Measurements from ENCODE around the gene CRB1. TPM values are rescaled to one million over a fixed set of nuclear protein-coding genes. Genes with fewer than 3 reads are reported as not detected.

CRB1 gene
- total RNA-seq, 1 experiment from 2014 or later, result not detected

- H3K27me3 ChIP-seq (ENCODE audit: control insufficient read depth, insufficient read depth, low read length), result no peaks in the 10 kb centered on the region
- no peak for DNase-seq
- no peaks in the 10 kb centered on the region for H3K36me3 ChIP-seq (replicated peaks; ENCODE audit: control insufficient read depth, insufficient read depth, low read length)
- H3K4me3 ChIP-seq (ENCODE audit: insufficient read depth, low read depth, low read length), result no peak overlapping the region
These were observed 44.1 kb downstream of the CRB1 start for GRCh38 chr1:197312163-197312562.

DNA sequence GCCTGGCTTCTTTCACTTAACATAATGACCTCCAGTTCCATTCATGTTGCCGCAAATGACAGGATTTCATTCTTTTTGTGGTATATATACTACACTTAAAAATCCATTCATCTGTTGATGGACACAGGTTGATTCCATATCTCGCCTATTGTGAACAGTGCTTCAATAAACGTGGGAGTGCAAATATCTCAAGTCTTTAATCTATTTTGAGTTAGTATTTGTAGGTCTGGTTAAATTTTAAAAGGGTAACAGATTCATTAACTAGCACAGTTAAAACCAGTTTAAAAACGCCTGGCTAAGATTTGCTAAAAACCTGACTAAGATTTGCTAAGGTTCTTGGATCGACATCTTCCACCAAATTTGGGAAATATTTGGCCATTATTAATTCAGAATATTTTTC is 45.7 kb downstream of the CRB1 start:
- Histone ChIP-seq H3K27me3 (ENCODE audit: control insufficient read depth, insufficient read depth, low read length) (no peaks in the 10 kb centered on the region), H3K36me3 (replicated peaks; ENCODE audit: control insufficient read depth, insufficient read depth, low read length) (no peaks in the 10 kb centered on the region), H3K4me3 (ENCODE audit: insufficient read depth, low read depth, low read length) (no peak overlapping the region)
- DNase-seq, result no peak

DNA sequence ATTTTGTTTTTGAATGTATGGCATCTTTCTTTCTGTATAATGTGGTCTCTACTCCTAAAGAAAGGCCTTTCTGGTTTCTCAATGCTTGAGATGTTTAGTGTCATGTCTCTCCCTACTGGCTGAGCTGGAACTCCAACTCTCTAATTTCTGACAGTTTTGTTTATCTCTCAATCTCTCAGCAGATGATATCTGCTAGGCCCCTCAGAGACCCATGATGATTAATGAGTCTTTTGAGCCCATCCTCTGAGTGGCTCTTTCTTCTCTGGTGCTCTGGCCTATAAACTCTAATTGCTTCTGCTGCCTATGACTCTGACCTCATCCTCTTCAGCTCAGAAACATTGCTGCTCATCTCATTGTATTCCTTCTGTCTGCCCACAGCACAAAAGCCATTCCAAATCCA is 46.6 kb downstream of the CRB1 start:
- H3K4me3 ChIP-seq (ENCODE audit: insufficient read depth, low read depth, low read length), result no peak overlapping the region
- DNase-seq, result no peak
- H3K27me3 ChIP-seq (ENCODE audit: control insufficient read depth, insufficient read depth, low read length), result no peaks in the 10 kb centered on the region
- no peaks in the 10 kb centered on the region for H3K36me3 ChIP-seq (replicated peaks; ENCODE audit: control insufficient read depth, insufficient read depth, low read length)

DNA sequence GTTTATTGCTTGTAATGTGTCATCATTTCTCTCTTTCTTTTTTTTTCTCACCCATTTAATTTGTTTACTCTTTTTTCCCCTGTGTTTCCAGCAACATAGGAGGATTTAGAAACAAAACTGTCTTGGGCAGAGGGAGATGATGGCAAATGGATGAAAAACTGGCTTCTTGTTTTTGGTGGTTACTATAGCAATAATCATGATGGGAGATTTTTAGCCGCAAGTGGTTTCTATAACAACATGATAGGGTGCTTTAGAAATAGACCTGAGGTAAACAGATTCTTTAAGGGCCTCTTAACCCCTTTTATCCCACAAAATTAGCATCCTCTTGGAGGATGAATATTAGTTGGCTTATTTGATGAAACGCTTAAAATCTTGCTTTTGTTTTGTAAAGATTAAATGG is 51.6 kb downstream of the CRB1 start:
- Histone ChIP-seq H3K27me3 (ENCODE audit: control insufficient read depth, insufficient read depth, low read length) (no peaks in the 10 kb centered on the region), H3K36me3 (replicated peaks; ENCODE audit: control insufficient read depth, insufficient read depth, low read length) (no peaks in the 10 kb centered on the region), H3K4me3 (ENCODE audit: insufficient read depth, low read depth, low read length) (no peak overlapping the region)
- DNase-seq, result no peak

- no peak for DNase-seq
- no peak overlapping the region for H3K4me3 ChIP-seq (ENCODE audit: insufficient read depth, low read depth, low read length)
- H3K36me3 ChIP-seq (replicated peaks; ENCODE audit: control insufficient read depth, insufficient read depth, low read length), result no peaks in the 10 kb centered on the region
- H3K27me3 ChIP-seq (ENCODE audit: control insufficient read depth, insufficient read depth, low read length), result no peaks in the 10 kb centered on the region
These were observed 53.0 kb downstream of the CRB1 start for GRCh38 chr1:197320991-197321531.

DNA sequence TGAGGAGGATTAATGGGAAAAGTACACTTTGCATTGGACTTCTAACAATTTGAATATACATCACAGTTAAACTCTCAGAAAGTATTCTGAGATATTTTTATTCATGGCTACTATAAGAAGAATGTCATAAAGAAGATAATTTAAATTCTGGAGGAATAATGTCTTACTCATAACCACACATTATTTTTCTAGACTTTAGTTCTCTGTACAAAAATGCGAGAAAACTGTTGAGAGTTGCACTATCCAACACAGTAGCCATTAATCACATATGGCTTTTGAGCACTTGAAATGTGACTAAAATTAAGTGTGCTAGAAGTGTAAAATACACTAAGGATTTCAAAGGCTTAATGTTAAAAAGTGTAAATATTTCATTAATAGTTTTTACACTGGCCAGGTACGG is 53.8 kb downstream of the CRB1 start:
- Histone ChIP-seq H3K36me3 (replicated peaks; ENCODE audit: control insufficient read depth, insufficient read depth, low read length) (no peaks in the 10 kb centered on the region), H3K4me3 (ENCODE audit: insufficient read depth, low read depth, low read length) (no peak overlapping the region), H3K27me3 (ENCODE audit: control insufficient read depth, insufficient read depth, low read length) (no peaks in the 10 kb centered on the region)
- no peak for DNase-seq

DNA sequence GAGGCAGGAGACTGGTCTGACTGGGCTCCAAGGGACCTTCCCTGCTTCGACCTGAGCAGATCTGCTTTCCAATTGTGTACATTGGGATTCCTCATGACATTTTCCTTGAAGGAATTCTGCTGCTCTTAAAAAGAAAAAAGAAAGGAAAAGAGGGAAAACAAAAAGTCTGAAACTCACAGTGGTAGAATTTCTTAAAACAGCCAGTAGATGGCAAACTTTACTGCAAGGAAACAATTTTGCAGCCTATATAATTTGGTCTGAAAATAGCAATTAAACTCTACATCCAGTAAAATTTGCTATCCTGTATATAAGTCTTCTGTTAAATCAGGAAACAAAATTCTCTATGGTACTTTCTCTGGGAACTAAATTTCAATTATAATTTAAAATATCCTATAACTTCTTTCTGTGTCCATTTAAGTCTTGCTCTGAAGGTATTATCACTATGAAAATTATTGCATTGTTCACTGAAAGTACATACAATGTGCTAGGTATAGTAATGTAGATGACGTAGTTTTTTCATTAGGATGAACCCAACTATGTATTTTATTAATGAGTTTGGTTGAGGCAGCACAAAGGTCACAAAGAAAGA is 59.8 kb downstream of the CRB1 start:
- no peak overlapping the region for H3K4me3 ChIP-seq (ENCODE audit: insufficient read depth, low read depth, low read length)
- H3K36me3 ChIP-seq (replicated peaks; ENCODE audit: control insufficient read depth, insufficient read depth, low read length), result no peaks in the 10 kb centered on the region
- H3K27me3 ChIP-seq (ENCODE audit: control insufficient read depth, insufficient read depth, low read length), result no peaks in the 10 kb centered on the region
- DNase-seq, result no peak

GRCh38 chr1:197330213-197330612 is 62.2 kb downstream of the CRB1 start:
- Histone ChIP-seq H3K27me3 (ENCODE audit: control insufficient read depth, insufficient read depth, low read length) (no peaks in the 10 kb centered on the region), H3K4me3 (ENCODE audit: insufficient read depth, low read depth, low read length) (no peak overlapping the region), H3K36me3 (replicated peaks; ENCODE audit: control insufficient read depth, insufficient read depth, low read length) (no peaks in the 10 kb centered on the region)
- no peak for DNase-seq

DNA sequence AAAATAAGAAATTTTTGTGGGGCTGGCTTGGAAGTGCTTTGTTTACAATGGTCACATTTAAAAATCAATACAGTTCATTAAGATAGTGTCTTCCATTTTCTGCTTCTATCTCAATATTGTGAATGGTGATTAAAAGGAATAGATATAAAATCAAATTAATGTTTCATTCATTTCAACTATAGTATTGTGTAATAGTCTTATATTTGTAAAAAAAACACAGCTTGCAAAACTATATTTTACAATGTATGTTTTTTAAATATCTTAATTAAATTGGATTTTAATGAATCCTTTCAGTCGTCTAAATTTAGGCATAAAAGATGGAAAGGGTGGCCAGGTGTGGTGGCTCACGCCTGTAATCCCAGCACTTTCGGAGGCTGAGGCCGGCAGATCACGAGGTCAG is 63.5 kb downstream of the CRB1 start:
- DNase-seq, result no peak
- no peak overlapping the region for H3K4me3 ChIP-seq (ENCODE audit: insufficient read depth, low read depth, low read length)
- H3K36me3 ChIP-seq (replicated peaks; ENCODE audit: control insufficient read depth, insufficient read depth, low read length), result no peaks in the 10 kb centered on the region
- no peaks in the 10 kb centered on the region for H3K27me3 ChIP-seq (ENCODE audit: control insufficient read depth, insufficient read depth, low read length)

DNA sequence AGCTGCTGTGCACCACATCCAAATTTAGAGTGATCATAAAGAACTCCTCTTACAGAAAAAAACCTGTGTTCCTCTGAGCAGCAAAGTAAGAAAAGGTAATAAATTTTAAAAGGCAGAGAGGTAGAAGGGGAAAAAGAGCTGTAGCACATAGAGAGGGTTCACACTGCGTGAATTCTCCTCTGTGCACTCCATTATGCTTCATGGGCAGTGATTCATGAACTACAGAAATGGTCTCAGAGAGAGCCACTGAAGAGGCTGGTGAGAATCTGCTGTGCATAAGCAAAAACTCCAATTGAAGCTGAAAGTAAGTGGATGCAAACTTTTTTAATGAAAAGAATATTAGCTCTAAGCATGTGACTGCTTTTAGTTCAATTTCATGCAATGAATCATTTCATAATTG is 65.0 kb downstream of the CRB1 start:
- no peaks in the 10 kb centered on the region for H3K36me3 ChIP-seq (replicated peaks; ENCODE audit: control insufficient read depth, insufficient read depth, low read length)
- no peak for DNase-seq
- no peaks in the 10 kb centered on the region for H3K27me3 ChIP-seq (ENCODE audit: control insufficient read depth, insufficient read depth, low read length)
- H3K4me3 ChIP-seq (ENCODE audit: insufficient read depth, low read depth, low read length), result no peak overlapping the region

DNA sequence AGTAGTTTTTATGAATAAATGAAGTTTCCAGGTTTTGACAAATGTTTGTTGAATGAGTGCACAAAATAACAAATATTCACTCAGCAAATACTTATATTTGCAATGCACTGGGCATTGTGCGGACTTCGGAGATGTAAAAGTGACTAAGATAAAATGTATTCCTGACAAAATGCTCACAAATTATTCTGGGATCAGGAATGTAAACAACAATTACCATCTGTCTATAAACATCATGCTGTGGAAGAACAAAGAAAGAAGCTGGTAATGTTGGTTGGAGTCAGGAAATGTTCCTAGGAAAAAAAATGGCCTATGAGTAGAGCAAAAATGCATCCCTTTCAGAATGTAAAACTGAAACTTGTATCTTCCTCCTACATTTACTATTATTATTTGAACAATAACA is 68.5 kb downstream of the CRB1 start:
- Histone ChIP-seq H3K36me3 (replicated peaks; ENCODE audit: control insufficient read depth, insufficient read depth, low read length) (no peaks in the 10 kb centered on the region), H3K4me3 (ENCODE audit: insufficient read depth, low read depth, low read length) (no peak overlapping the region), H3K27me3 (ENCODE audit: control insufficient read depth, insufficient read depth, low read length) (no peaks in the 10 kb centered on the region)
- DNase-seq, result no peak

DNA sequence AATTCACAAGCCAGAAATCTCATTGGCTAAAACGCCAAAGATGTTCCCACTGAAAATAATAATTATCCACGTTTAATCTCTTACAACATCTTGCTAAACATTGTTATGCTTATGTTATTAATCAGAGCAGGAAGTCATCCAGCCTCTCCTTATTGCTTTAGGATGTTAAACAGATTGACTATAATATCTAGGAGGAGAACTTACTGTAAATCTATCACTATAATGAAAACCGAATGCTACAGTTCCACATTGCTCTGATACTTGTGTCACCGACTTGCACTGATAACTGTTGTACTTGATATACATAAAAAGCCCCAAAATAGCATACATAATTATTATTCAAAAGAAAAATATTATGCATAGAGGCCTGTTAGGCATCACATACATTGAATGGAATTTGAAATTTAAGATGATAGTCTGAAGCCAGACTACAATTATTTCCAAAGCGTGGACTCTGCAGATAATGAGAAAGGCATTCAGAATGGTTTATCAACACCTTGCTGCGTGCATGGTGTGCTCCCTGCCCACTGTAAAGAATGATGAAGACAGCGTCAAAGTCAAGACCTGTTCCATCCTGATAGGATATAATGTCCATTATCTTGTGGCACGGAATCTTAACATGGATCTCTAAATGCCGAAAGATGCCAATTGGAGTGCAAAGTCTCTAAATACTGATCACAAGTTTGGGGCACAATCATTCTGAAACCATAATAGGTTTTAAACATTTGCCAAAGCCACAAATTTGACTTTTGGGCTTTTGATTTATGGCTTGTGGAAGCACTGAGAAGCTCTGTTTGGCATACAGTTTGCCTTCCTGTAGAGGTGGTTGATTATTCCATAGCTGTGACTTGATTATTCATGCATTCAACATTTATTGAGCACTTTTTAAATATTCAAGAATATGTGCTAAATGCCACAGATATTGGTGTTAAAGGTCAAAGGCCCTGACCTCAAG is 71.3 kb downstream of the CRB1 start:
- DNase-seq, result no peak
- Histone ChIP-seq H3K27me3 (ENCODE audit: control insufficient read depth, insufficient read depth, low read length) (no peaks in the 10 kb centered on the region), H3K36me3 (replicated peaks; ENCODE audit: control insufficient read depth, insufficient read depth, low read length) (no peaks in the 10 kb centered on the region), H3K4me3 (ENCODE audit: insufficient read depth, low read depth, low read length) (no peak overlapping the region)

DNA sequence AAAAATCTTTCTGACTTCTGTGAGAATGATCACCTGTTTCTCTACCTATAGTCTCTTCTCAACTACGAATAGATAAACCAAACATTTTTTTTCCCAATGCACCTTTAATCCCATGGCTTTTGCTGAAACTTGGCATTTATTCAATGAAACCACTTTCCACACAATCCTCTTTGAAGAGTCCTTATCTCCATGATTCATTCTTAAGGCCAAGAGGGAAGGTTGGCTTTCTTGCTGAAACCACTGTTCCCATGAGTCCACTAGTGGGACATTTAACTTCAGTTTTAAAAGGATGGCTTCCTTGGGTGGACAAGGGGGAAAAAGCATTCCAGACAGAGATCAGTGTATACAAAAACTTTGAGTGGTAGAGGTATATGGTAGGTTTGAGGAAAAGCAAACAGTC is 73.6 kb downstream of the CRB1 start:
- no peak for DNase-seq
- no peaks in the 10 kb centered on the region for H3K36me3 ChIP-seq (replicated peaks; ENCODE audit: control insufficient read depth, insufficient read depth, low read length)
- H3K27me3 ChIP-seq (ENCODE audit: control insufficient read depth, insufficient read depth, low read length), result no peaks in the 10 kb centered on the region
- no peak overlapping the region for H3K4me3 ChIP-seq (ENCODE audit: insufficient read depth, low read depth, low read length)

DNA sequence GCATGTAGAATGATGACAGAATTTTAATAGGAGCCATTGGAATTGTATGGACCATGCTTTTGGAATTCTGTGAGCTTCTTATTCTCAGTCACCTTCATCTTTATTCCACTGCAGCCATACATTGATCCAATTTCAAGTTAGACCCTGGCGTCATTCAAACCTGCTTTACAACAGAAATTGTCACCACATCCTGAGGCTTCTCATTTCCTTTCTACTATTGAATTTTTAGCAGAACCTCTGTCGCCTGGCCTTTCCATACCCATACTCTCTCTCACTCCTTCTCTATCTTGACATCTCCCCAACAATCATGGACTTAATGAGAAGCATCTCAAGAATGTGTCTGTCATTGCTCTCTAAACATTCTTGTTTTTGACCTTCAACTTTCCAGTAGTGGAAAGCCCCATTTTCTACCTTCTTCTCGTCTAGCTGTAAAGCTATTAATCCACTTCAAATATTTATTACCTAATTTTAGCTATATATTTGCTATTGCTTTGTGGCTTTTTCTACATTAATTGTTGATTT is 74.1 kb downstream of the CRB1 start:
- H3K27me3 ChIP-seq (ENCODE audit: control insufficient read depth, insufficient read depth, low read length), result no peaks in the 10 kb centered on the region
- H3K36me3 ChIP-seq (replicated peaks; ENCODE audit: control insufficient read depth, insufficient read depth, low read length), result no peaks in the 10 kb centered on the region
- H3K4me3 ChIP-seq (ENCODE audit: insufficient read depth, low read depth, low read length), result no peak overlapping the region
- no peak for DNase-seq

- H3K27me3 ChIP-seq (ENCODE audit: control insufficient read depth, insufficient read depth, low read length), result no peaks in the 10 kb centered on the region
- no peak overlapping the region for H3K4me3 ChIP-seq (ENCODE audit: insufficient read depth, low read depth, low read length)
- no peak for DNase-seq
- no peaks in the 10 kb centered on the region for H3K36me3 ChIP-seq (replicated peaks; ENCODE audit: control insufficient read depth, insufficient read depth, low read length)
These were observed 74.6 kb downstream of the CRB1 start for GRCh38 chr1:197342669-197343068.
